NCI-H524 (cell line): ENCODE measurements around the gene SSH2.
"Not testable (repeated sequence)": the region's sequence is repeated elsewhere in the genome, so short reads cannot be mapped to it uniquely, and the experiment has no call there.

Source experiments
- DNase-seq, 2 experiments: peaks; one replicate each; lab custom pipeline; 2025; lab: John Stamatoyannopoulos, UW

SSH2 gene

DNA sequence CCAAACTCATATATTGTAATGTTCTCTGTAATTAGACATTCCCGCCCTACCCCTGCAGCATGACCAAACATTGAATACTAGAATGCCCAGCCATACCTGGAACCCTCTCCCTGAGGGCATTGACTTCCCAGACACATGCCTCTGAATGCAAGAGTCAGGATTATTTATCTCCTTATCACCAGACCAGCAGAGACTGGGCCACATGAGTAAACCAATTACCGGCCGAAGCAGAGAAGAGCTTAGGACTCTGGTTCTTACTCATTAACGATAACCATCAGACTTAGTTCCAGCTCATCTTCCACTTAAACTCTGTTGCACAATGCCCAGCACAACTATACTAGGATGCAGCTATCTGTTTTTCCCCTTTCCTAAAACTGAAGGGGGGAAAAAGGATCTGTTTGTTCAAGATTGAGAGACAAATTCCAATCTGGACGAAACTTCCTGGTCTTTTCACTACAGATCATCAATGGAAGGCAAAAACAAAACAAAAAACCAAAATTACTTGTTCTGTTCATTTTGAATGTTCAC, 219.1 kb downstream of the SSH2 start:
- no peak for DNase-seq

DNA sequence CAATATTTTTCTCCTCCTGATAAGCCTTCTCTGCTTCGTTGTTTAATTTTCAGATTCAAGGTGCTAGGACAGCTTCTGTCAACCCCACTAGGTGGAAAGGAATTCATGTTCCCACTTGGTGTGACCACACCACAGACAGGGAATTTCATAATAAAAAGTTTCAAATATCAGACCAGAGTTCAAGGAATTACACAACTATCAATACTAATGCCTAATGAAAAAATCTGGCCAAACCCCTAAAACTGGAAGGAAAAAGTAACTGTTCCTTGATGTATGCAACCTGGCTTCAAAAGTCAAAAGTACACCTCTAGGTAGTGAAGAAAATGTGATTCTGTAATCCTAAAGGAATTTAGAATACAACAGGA, 219.5 kb downstream of the SSH2 start:
- no peak for DNase-seq

DNA sequence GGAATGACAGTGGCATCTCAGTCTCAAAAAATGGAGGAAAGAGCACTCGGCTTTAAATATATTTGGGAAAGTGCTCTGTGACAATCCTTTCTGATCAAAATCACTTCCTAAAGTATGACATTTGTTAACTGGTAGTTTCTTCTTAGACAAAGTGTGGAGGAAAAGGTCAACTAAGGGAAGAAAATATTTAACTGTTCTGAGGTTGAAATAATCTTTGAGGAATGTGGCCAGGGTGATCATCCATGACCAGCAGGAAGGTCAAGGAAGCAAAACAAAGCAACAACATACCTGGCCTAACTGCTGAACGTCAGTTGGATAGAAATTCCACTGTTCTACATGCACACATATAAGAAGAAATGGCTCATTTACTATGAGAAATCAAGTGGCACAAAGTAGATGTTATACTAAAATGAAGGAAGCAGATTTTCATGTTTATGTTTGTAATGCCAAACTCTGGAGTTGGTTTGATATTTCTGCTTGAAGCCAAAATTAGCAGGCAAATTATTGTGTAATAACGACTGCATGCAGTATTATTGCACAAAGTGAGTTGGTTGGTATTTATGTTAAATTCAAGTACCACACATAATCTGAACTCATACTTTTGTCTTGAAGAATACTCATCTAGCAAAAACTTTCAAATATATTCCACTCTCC, 220.0 kb downstream of the SSH2 start:
- no peak for DNase-seq

DNA sequence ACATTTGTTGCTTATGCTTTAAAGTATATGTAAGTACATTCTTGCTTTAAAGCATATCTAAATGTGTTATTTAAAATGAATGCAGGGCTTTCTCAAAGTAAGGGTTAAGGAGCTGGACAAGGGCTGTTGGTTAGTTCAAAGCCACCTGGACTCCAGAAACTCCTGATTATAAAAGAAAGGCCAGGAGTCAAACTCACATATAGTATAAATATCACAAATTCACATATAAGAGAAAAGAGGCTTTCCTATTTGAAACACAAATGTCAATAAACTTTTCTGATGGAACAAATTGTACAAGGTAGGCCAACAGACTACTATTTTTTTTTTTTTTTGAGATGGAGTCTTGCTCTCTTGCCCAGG, 222.8 kb downstream of the SSH2 start:
- DNase-seq, result no peak

DNA sequence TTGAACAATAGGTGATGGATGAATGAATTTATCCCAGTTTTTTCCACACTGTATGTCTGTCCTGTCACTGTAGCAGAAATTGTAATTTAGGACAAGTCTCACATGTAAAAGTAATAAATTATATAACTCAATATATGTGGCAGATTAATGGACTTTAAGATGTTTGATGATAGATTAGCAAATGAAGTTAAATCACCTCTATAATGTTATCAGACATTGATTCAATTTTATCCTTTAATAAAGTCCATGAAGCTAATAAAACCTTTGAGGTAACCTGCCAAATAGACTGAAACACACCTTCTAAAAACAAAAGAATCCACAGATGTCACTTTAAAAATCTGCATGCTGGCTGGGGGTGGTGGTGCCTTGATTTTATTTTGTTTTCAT, 224.0 kb downstream of the SSH2 start:
- DNase-seq, result no peak

DNA sequence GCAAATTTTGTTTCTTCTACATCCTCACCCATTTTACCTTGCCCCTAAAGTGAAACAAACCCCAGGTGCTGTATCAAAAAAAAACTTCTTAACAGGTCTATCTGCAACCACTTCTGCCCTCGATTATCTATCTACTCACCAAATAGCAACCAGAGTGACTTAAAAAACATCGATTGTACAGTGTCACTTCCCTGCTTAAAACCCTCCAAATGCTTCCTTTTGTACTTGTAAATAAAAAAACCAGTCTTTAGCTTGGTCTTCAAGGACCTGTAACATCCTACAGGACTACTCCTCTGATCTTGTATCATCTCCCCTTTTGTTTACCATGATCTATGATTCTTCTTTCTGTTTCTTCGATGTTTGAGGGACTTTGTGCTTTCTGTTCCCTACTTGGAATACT, 224.6 kb downstream of the SSH2 start:
- DNase-seq, result no peak

DNA sequence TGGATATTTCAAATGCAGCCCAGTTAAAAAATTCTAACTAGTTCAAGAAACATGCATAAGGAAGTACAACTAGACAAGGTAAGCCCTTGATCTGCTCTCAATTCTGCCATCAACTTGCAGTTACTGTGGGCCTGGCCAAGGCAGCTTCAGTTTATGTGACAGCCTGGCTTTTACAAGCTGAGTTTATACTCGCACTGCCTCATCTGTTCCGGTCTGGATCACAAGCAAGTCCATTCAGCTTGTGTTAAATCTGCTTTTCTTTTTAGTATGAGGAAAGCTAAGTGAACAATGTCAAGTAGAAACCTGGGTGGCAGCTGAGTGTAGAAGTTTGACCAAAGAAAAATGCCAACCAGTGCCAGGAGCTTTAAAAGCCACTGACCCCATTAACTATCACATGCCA, 230.7 kb downstream of the SSH2 start:
- DNase-seq, result no peak

DNA sequence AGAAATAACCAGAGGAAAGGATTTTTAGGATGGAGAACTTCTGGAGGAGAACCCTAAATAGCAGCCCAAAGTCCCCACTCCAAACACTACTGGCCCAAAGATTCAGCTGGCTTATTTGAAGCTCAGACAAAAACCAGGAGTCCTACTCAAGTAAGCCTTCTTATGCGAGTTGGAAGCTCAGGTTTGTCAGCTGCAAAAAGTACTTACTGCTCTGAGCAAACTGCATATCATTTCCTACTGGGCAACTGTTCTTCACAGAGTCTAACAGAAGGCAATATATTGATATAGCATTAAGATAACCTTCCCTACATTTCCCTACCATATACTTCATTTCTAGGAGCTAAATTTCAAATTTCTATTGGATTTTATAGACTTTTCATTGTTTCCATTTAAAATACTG, 231.2 kb downstream of the SSH2 start:
- no peak for DNase-seq

DNA sequence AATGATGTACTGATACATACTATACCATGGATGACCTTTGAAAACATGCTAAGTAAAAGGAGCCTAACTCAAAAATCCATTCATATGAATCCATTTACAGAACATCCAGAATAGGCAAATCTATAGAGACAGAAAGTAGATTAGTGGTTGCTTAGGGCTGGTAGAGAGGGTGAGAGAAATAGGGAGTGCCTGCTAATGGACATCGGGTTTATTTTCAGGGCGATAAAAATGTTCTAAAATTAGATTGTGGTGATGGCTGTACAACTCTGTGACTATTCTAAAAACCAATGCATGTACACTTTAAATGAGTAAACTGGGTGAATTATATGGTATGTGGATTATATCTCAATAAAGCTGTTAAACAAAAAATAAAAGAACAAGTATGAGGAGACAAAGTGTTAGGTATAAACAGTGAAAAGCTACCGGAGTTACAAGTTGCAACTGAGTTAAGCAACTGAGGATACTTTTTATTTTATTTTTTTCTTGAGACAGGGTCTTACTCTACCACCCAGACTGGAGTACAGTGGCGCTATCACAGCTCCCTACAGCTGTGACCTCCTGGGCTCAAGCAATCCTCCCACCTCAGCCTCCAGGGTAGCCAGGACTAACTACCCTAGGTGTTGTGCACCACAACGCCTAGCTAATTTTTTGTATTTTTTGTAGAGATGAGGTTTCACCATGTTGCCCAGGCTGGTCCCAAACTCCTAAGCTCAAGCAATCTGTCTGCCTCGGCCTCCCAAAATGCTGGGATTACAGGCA, 231.8 kb downstream of the SSH2 start:
- DNase-seq, result no peak

DNA sequence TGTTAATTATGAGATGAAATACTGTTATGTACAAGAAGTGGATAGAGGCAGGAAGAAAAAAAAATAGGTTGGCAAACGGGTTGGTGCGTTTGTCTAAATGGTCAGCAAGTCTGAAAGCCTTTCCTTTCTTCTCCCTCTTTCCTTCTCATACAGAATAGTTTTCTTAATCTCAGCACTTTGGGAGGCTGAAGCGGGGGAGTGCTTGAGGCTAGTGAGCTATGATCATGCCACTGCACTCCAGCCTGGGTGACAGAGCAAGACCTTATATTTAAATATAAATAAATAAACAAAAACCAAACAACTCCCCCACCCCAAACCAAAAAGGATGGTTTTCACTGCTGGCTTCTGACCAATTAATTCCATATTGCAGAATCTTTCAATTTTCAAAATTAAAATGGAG, 232.7 kb downstream of the SSH2 start:
- DNase-seq, result no peak

DNA sequence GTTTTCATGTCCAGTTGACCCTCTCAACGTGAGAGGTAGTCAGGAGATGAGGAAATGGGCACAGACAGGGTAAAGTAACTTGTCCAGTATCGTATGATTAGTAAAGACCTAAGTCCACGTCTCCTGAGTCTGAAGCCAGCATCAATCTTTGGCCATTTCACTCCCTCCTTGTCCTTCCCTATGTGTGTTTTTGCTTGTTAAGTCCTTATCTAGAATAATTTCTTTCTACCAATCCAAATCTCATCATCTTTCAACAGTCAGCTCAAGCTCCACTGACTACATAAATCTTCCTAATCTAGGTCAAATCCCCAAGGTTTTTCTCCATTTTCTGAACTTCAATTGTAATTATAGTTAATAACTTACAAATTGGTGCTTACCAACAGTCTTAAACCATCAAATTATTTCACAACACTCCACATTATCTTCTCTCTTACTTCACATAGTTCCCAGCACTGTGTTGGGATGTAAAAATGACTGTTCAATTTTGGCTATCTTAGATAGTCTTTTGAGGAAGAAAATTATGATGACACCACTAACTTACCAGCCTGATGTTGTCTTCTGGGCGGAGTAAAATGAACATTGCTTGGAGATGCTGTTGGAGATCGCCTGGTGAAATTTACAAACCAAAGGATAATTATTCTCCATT, 235.0 kb downstream of the SSH2 start:
- no peak for DNase-seq

DNA sequence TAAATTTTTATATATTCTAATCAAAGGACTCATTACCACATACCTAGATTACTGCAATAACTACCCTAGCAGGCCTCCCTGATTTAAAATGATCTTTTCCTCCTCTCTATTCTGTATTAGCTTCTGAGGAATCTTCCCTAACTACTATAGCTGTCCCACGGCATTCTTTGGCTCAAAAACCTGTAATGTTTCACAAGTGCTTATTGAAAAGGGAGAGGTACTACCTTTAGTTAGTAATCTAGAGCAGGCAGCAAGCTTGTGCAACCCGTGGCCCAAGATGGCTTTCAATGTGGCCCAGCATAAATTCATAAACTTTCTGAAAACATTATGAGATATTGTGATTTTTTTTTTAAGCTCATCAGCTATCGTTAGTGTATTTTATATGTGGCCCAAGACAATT, 236.3 kb downstream of the SSH2 start:
- no peak for DNase-seq

DNA sequence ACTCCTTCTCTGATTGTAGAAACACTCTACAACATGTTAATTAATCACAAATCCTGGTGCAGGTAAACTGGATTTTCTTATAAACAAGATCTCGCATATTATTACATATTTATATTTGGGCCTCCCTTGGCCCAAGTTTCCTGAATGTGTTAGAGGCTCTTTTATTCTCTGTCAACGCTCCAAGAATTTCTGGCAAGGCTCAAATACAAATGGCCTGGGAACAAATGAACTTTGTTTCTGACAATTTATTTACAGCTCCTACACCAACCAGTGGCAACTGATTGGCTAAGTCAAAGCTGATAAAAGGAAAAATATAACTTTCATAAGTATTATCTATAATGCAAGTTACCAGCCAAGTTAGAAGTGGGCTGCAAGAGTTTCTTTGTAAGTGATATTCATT, 242.4 kb downstream of the SSH2 start:
- DNase-seq, result no peak

DNA sequence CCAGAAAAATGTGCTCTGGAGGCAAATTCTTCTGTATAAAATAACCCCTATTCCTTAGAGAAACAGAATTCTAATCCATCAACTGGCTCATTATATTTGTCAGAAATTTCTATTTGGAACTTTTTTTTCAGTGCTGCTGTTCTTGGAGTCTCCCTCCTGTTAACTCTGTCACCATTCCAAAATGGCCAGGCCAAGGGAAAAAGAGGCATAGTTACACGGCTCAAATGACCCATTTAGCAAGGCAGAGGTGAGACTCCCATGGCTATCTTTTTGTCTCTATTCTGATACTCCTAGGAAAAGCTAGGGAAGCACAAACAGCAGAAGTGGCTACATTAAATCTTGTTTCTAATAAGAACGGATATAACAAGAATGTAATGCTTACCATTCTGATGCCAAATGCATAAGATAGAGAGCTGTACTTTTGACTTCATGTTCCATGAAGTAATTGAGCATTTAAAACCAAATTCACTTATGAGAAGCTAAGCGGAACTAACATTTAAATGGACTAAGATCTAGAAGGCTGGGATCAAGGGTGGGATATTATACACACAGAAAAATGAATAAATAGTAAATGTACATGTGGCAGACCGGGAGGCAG, 242.9 kb downstream of the SSH2 start:
- no peak for DNase-seq

DNA sequence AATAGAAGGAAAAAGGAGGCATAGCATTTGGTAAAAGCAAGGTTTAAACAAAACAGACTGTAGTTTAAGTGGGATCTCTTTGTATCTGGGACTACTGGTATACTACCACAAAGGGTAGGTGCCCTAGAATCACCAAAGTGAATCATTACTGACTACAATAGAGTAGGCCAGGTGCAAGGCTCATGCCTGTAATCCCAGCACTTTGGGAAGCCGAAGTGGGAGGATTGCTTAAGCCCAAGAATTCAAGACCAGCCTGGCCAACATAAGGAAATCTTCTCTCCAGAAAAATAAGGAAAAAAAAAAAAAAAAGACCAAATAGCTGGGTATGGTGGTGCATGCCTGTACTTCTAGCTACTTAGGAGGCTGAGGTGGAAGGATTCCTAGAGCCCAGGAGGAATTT, 246.5 kb downstream of the SSH2 start:
- DNase-seq, result peak in 1 of 2 experiments; percentile 31

DNA sequence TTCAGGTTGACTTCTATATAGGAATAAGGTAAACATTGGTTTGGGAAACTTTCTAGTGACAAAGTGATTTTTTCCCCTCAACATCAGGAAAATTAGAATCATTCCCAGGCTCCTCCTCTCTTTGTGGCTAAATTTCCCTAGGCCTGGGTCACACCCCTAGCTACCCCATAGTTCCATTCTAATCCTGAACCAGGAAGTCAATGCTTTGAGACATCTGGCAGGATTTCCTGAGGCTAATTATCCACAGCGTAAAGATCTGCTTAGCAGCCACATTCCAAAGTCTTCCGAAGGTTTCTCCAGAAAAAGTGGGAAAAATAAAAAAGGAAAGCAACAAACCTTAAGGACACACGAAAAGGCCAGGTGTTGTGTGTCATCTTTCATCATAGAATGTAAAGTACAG, 247.0 kb downstream of the SSH2 start:
- peak; percentile 20 to 35 for DNase-seq

DNA sequence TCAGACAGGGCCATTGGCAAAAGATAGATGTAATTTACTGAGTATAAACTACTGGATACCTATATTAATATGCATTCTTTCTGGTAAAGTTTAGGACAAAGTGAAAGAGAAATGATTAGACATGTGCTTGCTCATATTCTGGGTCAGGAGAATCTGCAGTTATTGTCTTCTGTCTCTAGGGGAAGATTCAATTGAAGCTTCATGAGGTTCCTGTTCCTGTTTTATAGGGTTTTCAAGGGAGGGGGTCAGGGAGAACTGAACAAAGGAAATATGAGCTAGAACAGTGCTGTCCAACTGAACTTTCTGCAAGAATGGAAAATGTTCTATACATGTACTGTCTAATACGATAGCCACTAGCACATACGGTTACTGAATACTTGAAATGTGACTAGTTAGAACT, 248.0 kb downstream of the SSH2 start:
- no peak for DNase-seq

DNA sequence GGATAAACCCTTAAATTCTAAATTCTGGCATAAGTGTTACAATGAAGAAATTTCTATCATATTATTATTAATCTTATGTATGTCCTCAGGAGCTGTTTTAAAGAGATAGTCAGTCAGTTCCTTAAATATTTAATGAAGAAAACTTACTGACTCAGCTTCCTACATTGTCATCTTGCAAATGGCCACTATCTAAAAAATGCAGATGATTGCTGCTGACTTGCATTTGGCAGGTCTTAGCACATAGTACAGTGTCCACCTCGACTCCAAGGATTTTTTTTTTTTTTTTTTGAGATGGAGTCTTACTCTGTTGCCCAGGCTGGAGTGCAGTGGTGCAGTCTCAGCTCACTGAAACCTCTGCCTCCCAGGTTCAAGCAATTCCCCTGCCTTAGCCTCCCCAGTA, 252.2 kb downstream of the SSH2 start:
- DNase-seq, result no peak

DNA sequence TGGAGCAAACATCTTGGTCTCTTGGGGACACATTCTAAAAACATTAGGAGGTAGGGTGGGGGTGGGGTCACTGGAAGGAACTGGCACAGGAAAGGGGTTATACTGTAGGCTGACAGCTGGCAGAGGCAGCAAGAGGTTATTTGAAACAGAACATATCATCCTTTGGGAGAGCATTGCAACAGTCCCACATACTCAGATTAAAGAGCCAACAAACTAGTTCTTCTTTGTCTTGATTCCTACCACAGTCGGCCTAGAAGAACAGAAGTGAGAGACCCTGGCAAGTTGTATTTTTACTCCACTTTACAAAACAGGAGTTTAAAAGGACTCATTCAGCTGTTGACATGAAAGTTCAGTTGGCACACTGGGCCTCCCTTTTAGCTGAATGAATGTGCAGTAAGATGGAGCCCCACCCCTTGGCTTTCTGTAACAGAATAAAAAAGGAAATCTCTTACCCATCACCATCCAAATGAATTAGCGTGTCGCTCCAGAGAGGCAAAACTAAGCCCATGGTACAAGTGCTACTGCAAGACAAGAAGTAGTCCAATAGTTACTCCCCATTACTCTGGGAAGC, 252.7 kb downstream of the SSH2 start:
- peak in 1 of 2 experiments; percentile 65 for DNase-seq

DNA sequence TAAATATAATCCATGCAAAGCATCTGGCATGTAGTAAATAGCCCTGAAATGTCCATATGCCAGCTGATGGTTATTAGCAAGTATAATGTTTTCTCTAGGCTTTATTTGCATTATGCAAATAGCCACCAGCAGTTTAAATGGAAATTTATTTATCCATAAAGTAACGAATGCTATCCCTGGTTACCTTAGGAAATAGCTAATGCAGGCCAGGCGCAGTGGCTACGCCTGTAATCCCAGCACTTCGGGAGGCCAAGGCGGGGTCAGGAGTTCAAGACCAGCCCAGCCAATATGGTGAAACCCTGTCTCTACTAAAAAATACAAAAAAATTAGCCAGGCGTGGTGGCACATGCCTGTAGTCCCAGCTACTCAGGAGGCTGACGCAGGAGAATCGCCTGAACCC, 254.1 kb downstream of the SSH2 start:
- DNase-seq, result not testable (repeated sequence)

DNA sequence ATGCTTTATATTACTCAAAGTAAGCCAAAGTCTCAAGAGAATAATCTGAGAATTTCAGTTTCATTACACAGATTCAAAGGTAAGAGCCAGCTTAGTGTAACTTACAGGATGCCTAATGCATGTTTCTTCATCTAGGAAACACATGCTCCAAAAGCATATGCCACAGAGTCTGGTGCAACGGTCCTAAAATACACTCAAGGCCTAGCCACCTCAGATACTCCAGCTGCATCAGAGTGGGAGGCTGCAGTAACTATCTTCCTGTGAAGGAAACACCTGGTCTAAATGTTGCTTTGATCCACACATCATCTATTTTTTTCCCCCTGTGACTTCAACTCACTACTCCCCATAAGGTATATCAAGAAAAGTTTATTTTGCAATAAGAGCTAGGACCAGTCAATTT, 255.7 kb downstream of the SSH2 start:
- DNase-seq, result peak in 1 of 2 experiments; percentile 54

DNA sequence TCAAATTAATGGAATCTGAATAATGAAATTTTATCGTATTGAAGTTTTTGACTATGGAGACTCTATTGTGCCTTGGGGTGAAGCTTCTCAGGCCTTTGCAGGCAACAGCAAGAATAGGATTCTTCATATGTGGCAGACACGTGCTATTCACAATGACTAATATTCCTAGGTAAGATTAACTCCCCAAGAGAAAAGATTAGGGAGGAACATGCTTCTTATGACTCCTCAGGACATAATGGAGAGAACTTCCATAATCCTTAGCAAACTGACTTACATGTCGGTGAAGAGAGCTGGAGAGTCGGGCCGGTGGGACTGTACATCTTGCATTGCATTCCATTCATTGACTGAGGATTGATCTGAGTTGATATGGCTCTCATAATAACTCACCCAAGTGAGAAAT, 258.4 kb downstream of the SSH2 start:
- no peak for DNase-seq

DNA sequence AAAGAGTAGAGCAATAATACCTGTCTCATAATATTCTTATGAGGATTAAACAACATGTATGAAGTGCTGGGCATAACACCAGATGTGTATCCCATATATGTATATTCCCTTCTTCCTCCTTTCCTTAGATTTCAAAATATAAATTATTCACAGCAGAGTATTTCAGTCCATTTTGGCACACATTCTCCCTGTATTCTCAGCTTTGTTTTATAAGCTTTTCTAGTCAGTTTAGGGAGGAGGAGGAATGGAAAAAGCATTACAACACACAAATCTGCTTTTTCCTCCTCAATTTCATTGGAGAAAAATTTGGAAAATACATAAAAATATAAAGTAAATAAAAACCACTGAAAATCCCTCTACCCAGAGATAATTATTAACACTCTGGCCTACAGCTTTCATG, 260.8 kb downstream of the SSH2 start:
- DNase-seq, result no peak
